MM.1S (cell line): ENCODE measurements around the gene SEC22C.

Experiments
- DNase-seq: peaks from one replicate; pipeline ENCODE4 v3.0.0-alpha.2; 2015
- H2AFZ ChIP-seq: fragments of 300-600 bp; sonication (generic); 2 replicates; pipeline ENCODE4 v1.6.0; 2016; ENCODE audit warnings: antibody characterized with exemption, low read length
- H3F3A ChIP-seq: fragments of 300-600 bp; sonication (generic); 2 replicates; pipeline ENCODE4 v1.6.1; 2016; ENCODE audit warnings: mild to moderate bottlenecking, antibody characterized with exemption, low read length, moderate library complexity, mixed read lengths; ENCODE audit not compliant: insufficient read depth
- H3K27ac ChIP-seq: fragments of 300-600 bp; sonication (generic); 2 replicates; pipeline ENCODE4 v1.5.1; 2016; ENCODE audit warnings: mild to moderate bottlenecking, low read length
- H3K27me3 ChIP-seq: fragments of 300-600 bp; sonication (generic); replicated peaks from 2 replicates; pipeline ENCODE4 v1.6.0; 2016; ENCODE audit warnings: low read length; ENCODE audit not compliant: insufficient read depth
- H3K36me3 ChIP-seq: fragments of 300-600 bp; sonication (generic); replicated peaks from 2 replicates; pipeline ENCODE4 v1.6.1; 2016; ENCODE audit warnings: mild to moderate bottlenecking, low read length, mixed read lengths; ENCODE audit not compliant: insufficient read depth
- H3K4me1 ChIP-seq: fragments of 300-600 bp; sonication (generic); 2 replicates; pipeline ENCODE4 v1.6.1; 2016; ENCODE audit warnings: low read length, mixed read lengths
- H3K4me2 ChIP-seq: fragments of 300-600 bp; sonication (generic); 2 replicates; pipeline ENCODE4 v1.6.0; 2016; ENCODE audit warnings: low read depth, low read length
- H3K4me3 ChIP-seq: fragments of 300-600 bp; sonication (generic); 2 replicates; pipeline ENCODE4 v1.5.1; 2016; ENCODE audit warnings: low read length, mixed read lengths
- H3K79me2 ChIP-seq: fragments of 300-600 bp; sonication (generic); 2 replicates; pipeline ENCODE4 v1.6.1; 2016; ENCODE audit warnings: mixed run types, low read length, mixed read lengths
- H3K9ac ChIP-seq: fragments of 300-600 bp; sonication (generic); 2 replicates; pipeline ENCODE4 v1.6.1; 2016; ENCODE audit warnings: low read length, mixed read lengths
- H3K9me2 ChIP-seq: fragments of 300-600 bp; sonication (generic); replicated peaks from 2 replicates; pipeline ENCODE4 v1.6.1; 2016; ENCODE audit warnings: mild to moderate bottlenecking, low read length, mixed read lengths; ENCODE audit not compliant: insufficient read depth
- H3K9me3 ChIP-seq: fragments of 300-600 bp; sonication (generic); replicated peaks from 2 replicates; pipeline ENCODE4 v1.6.1; 2016; ENCODE audit warnings: mild to moderate bottlenecking, low read length, mixed read lengths; ENCODE audit not compliant: insufficient read depth
- H4K20me1 ChIP-seq: fragments of 300-600 bp; sonication (generic); 2 replicates; pipeline ENCODE4 v1.6.1; 2016; ENCODE audit warnings: mild to moderate bottlenecking, low read length, moderate library complexity, mixed read lengths; ENCODE audit not compliant: insufficient read depth
- EZH2 ChIP-seq: fragments of 300-600 bp; sonication (generic); optimal IDR thresholded peaks from 2 replicates; pipeline ENCODE3; 2017; ENCODE audit warnings: low read depth, mild to moderate bottlenecking, antibody characterized with exemption, low read length, mixed read lengths
- EZH2phosphoT487 ChIP-seq: fragments of 300-600 bp; sonication (generic); IDR thresholded peaks from 2 replicates; pipeline ENCODE4 v1.6.1; 2018; ENCODE audit warnings: antibody characterized with exemption, low read length
- TF ChIP-seq, protein P1 (sequence below): fragments of 300-600 bp; sonication (generic); IDR thresholded peaks from 2 replicates; pipeline ENCODE4 v1.5.1; 2016; ENCODE audit warnings: antibody characterized with exemption, low read length, mixed read lengths

SEC22C gene

DNA sequence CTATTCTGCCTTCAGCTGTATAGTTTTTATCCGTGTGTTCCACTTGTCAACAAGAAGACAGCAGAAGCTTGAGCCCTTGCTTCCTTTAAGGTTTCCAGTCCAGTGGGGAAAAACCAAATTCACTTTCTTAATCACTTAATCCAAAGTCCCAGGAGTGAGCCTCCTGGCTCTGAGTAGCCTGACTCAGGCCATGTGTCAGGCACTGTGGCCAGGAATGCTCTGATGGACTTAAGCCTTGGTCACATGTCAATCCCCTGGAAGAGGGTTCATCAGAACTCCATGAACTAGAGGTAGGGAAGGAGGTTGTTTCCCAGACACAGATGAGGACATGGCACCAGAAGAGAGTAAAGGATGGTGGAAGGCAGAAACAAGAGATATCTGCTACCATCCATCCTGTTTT is 70.6 kb downstream of the SEC22C start:
- Histone ChIP-seq H3K79me2 (no peaks in the 10 kb centered on the region), H2AFZ (no peak overlapping the region), H3K9me2 (no peaks in the 10 kb centered on the region), H4K20me1 (no peaks in the 10 kb centered on the region), H3K36me3 (no peaks in the 10 kb centered on the region), H3K4me1 (no peaks in the 10 kb centered on the region), H3K9me3 (no peaks in the 10 kb centered on the region), H3K4me3 (no peak overlapping the region), H3K27ac (no peak overlapping the region), H3K27me3 (no peaks in the 10 kb centered on the region), H3K4me2 (no peak overlapping the region), H3K9ac (no peak overlapping the region), H3F3A (no peaks in the 10 kb centered on the region)
- TF ChIP-seq EZH2phosphoT487 (no peak), EZH2 (no peak)
- TF ChIP-seq, protein P1, sequence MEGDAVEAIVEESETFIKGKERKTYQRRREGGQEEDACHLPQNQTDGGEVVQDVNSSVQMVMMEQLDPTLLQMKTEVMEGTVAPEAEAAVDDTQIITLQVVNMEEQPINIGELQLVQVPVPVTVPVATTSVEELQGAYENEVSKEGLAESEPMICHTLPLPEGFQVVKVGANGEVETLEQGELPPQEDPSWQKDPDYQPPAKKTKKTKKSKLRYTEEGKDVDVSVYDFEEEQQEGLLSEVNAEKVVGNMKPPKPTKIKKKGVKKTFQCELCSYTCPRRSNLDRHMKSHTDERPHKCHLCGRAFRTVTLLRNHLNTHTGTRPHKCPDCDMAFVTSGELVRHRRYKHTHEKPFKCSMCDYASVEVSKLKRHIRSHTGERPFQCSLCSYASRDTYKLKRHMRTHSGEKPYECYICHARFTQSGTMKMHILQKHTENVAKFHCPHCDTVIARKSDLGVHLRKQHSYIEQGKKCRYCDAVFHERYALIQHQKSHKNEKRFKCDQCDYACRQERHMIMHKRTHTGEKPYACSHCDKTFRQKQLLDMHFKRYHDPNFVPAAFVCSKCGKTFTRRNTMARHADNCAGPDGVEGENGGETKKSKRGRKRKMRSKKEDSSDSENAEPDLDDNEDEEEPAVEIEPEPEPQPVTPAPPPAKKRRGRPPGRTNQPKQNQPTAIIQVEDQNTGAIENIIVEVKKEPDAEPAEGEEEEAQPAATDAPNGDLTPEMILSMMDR, result no peak
- no peak for DNase-seq

DNA sequence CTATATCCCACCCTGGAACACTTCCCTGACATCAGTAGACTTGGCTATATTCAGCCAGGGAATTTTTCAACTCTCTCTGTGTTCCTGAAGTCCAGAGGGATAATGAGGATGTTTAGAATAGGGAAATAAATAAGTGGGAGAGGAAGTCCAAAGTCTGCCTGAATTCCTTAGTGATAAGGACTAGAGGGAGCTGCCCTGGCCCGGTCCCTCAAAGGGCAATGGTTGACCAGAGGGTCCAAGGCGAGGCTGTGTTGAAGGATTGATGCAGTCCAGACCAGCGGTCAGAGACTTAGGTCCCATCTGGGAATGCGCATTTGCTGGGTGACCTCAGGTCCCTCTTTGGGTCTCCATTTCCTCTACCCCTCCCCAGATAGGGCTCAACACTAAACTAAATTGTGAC is 71.4 kb downstream of the SEC22C start:
- Histone ChIP-seq H4K20me1 (no peaks in the 10 kb centered on the region), H3K9me2 (no peaks in the 10 kb centered on the region), H3K79me2 (no peaks in the 10 kb centered on the region), H3K27ac (no peak overlapping the region), H3K27me3 (no peaks in the 10 kb centered on the region), H3K4me3 (no peak overlapping the region), H3K4me1 (no peaks in the 10 kb centered on the region), H3F3A (no peaks in the 10 kb centered on the region), H3K36me3 (no peaks in the 10 kb centered on the region), H3K9me3 (no peaks in the 10 kb centered on the region), H3K9ac (no peak overlapping the region), H2AFZ (no peak overlapping the region), H3K4me2 (no peak overlapping the region)
- DNase-seq, result no peak
- TF ChIP-seq EZH2phosphoT487 (no peak), EZH2 (no peak)
- TF ChIP-seq, protein P1, result no peak

GRCh38 chr3:42509111-42509510 is 72.7 kb downstream of the SEC22C start:
- Histone ChIP-seq H3K79me2 (no peaks in the 10 kb centered on the region), H3K36me3 (no peaks in the 10 kb centered on the region), H3K27me3 (no peaks in the 10 kb centered on the region), H3K27ac (no peak overlapping the region), H3F3A (no peaks in the 10 kb centered on the region), H2AFZ (no peak overlapping the region), H3K4me1 (no peaks in the 10 kb centered on the region), H3K4me3 (no peak overlapping the region), H3K9me3 (no peaks in the 10 kb centered on the region), H3K9me2 (no peaks in the 10 kb centered on the region), H3K9ac (no peak overlapping the region), H4K20me1 (no peaks in the 10 kb centered on the region), H3K4me2 (no peak overlapping the region)
- no peak for DNase-seq
- TF ChIP-seq EZH2phosphoT487 (no peak), EZH2 (no peak)
- TF ChIP-seq, protein P1, result no peak

DNA sequence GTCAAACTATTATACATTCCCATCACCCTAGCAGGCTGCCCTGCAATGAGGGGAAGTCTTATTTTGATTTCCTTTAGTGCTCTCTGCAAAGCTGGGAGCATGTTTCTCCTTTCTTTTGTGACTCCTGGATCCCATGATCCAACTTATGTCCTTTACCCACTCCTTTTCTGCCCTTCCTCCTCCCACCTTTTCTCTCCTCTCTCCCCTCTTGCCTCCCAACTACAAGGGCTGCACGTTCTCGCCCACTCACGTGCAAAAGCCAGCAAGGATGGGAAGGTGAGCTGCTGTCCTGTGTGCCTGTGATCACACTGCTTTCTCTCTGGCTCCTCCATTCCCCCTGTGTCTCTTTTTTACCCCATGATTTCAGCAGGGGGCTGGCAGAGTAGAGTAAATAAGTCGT is 73.2 kb downstream of the SEC22C start:
- no peaks in the 10 kb centered on the region for H3K9me2 ChIP-seq
- no peaks in the 10 kb centered on the region for H3K27me3 ChIP-seq
- no peak for TF ChIP-seq EZH2
- TF ChIP-seq, protein P1, result no peak
- TF ChIP-seq EZH2phosphoT487, result no peak
- no peaks in the 10 kb centered on the region for H3F3A ChIP-seq
- no peak overlapping the region for H3K4me3 ChIP-seq
- no peaks in the 10 kb centered on the region for H3K9me3 ChIP-seq
- no peaks in the 10 kb centered on the region for H3K79me2 ChIP-seq
- H3K4me2 ChIP-seq, result no peak overlapping the region
- no peak overlapping the region for H3K27ac ChIP-seq
- DNase-seq, result no peak
- no peak overlapping the region for H2AFZ ChIP-seq
- no peaks in the 10 kb centered on the region for H3K36me3 ChIP-seq
- no peaks in the 10 kb centered on the region for H4K20me1 ChIP-seq
- H3K9ac ChIP-seq, result no peak overlapping the region
- no peaks in the 10 kb centered on the region for H3K4me1 ChIP-seq
